Stomach (tissue), 9 donors: Measurements from ENCODE around the gene ITGA2. TPM values are rescaled to one million over a fixed set of nuclear protein-coding genes. Genes with fewer than 3 reads are reported as not detected.
A peak's percentile ranks its signal among the peaks of the same experiment; 100 is the strongest.

ENCODE experiments used
- DNase-seq, 2 donors: peaks; one replicate each; pipeline versions ENCODE4 v3.0.0 to v3.0.0-alpha.2; 2013 to 2019
- H3K27ac ChIP-seq, 5 donors: fragments of 200-600 bp in 4 of 5; sonication (generic) in 4 of 5; one replicate each; pipeline ENCODE4 v1.5.1; 2013 to 2019; ENCODE audit warnings: mild to moderate bottlenecking in 1 of 5, moderate library complexity in 1 of 5
- H3K27me3 ChIP-seq, 3 donors: fragments of 200-600 bp; sonication (generic); one replicate each; pipeline ENCODE4 v1.5.1; 2017 to 2019; ENCODE audit warnings: mixed run types in 1 of 3
- H3K36me3 ChIP-seq, 4 donors: fragments of 200-600 bp; sonication (generic); 1 replicate in 3 of 4; 2 replicates in 1 of 4; pipeline ENCODE4 v1.5.1; 2016 to 2019
- H3K4me1 ChIP-seq, 4 donors: fragments of 200-600 bp; sonication (generic); one replicate each; pipeline ENCODE4 v1.5.1; 2016 to 2019
- H3K4me3 ChIP-seq, 4 donors: fragments of 200-600 bp; sonication (generic) in 3 of 4; one replicate each; pipeline ENCODE4 v1.5.1; 2016 to 2019; ENCODE audit warnings: mild to moderate bottlenecking in 1 of 4
- H3K9me3 ChIP-seq, 4 donors: fragments of 200-600 bp; sonication (generic); one replicate each; pipeline ENCODE4 v1.5.1; 2016 to 2019
- CTCF ChIP-seq, 7 experiments: fragments of 450-650 bp in 4 of 7; fragments of 200-600 bp in 3 of 7; sonication (generic) in 3 of 7; IDR thresholded peaks; one replicate each; pipeline ENCODE4 v1.5.1; 2016 to 2019; ENCODE audit warnings: antibody characterized with exemption in 7 of 7, control low read depth in 2 of 7, mild to moderate bottlenecking in 1 of 7
- EP300 ChIP-seq: sonication (generic); formaldehyde crosslinking; IDR thresholded peaks from one replicate; pipeline ENCODE4 v1.6.1; 2017; ENCODE audit warnings: antibody characterized with exemption
- POLR2A ChIP-seq, 4 donors: fragments of 450-650 bp; IDR thresholded peaks; one replicate each; pipeline ENCODE4 v1.6.1; 2016; ENCODE audit warnings: antibody characterized with exemption in 4 of 4, control low read depth in 2 of 4, mild to moderate bottlenecking in 1 of 4, moderate library complexity in 1 of 4
- POLR2AphosphoS5 ChIP-seq, 3 donors: sonication (generic); formaldehyde crosslinking; IDR thresholded peaks; one replicate each; pipeline ENCODE4 v1.6.1; 2016; ENCODE audit warnings: antibody characterized with exemption in 3 of 3
- WGBS, 5 donors: extraction: QIAGEN DNeasy Blood & Tissue Kit in 3 of 5; methylation state at CpG; one replicate each; pipeline versions ENCODE4 v1.1.5 to v1.1.7; 2013 to 2018; 5-methylcytosine and 5-hydroxymethylcytosine counted together
- intact Hi-C: fragments of 100-400 bp; cut with DNase I; formaldehyde crosslinking; loops from one replicate; pipeline ENCODE4 v1.15.1; 2023; ENCODE audit warnings: low total_unique reads
- polyA plus RNA-seq, 3 donors: library from polyadenylated mRNA; stranded (reverse); fragments of 200-250 nt; gene quantifications; one replicate each; pipeline ENCODE4 v1.2.3, GENCODE V29; 2013
- total RNA-seq, 5 donors: library from RNA; depleted of rRNA; stranded (reverse); fragments of >200 nt; gene quantifications; one replicate each; pipeline versions ENCODE4 v1.1.0 to v1.2.3, GENCODE V29; 2014 to 2016
- donor health status: healthy with polysubstance abuse.
- donor health status: Bipolar disorder and iron deficiency.
- donor health status: healthy.

The ITGA2 gene
- total and polyA plus RNA-seq, 8 donors: 0.58 to 8.3 (median 3.3) TPM

- Histone ChIP-seq H3K9me3 (no peaks in the 10 kb centered on the region), H3K27ac (no peak overlapping the region), H3K4me3 (no peak overlapping the region), H3K4me1 (peaks cover 0 to 43% (median 23%) of the 10 kb centered on the region in 4 donors), H3K27me3 (no peaks in the 10 kb centered on the region), H3K36me3 (peaks cover 6 to 47% (median 37%) of the 10 kb centered on the region in 4 donors)
- WGBS, 5 donors: 71 to 95% (median 86%) methylated on average over 5 of the region's 5 CpGs
- no peak for TF ChIP-seq POLR2A (IDR thresholded peaks at IDR 0.05)
- TF ChIP-seq CTCF (IDR thresholded peaks at IDR 0.05): no peak
- no peak for TF ChIP-seq POLR2AphosphoS5 (IDR thresholded peaks at IDR 0.05)
- TF ChIP-seq EP300: no peak
- intact Hi-C loops: no loop called here
- no peak for DNase-seq
Observed at GRCh38 chr5:53105611-53106300, 116.6 kb downstream of the ITGA2 start.

GRCh38 chr5:53109056-53109442 is 119.9 kb downstream of the ITGA2 start:
- peak in 1 of 2 donors; percentile 59 for DNase-seq
- peaks cover 0 to 47% (median 24%) of the 10 kb centered on the region in 4 donors for H3K4me1 ChIP-seq
- peaks cover 0 to 16% (median 7%) of the 10 kb centered on the region in 4 donors for H3K36me3 ChIP-seq
- H3K27ac ChIP-seq: peak overlapping the region; percentile 83 to 93 (median 86)
- H3K27me3 ChIP-seq: no peaks in the 10 kb centered on the region
- intact Hi-C loops: no loop called here
- no peak for TF ChIP-seq POLR2A (IDR thresholded peaks at IDR 0.05)
- TF ChIP-seq POLR2AphosphoS5 (IDR thresholded peaks at IDR 0.05): no peak
- no peak for TF ChIP-seq EP300
- TF ChIP-seq CTCF (IDR thresholded peaks at IDR 0.05): no peak
- no peaks in the 10 kb centered on the region for H3K9me3 ChIP-seq
- peak overlapping the region; percentile 78 to 82 (median 80) for H3K4me3 ChIP-seq
- WGBS, 5 donors: 0 to 2% (median 1%) methylated on average over 11 of the region's 11 CpGs

DNA sequence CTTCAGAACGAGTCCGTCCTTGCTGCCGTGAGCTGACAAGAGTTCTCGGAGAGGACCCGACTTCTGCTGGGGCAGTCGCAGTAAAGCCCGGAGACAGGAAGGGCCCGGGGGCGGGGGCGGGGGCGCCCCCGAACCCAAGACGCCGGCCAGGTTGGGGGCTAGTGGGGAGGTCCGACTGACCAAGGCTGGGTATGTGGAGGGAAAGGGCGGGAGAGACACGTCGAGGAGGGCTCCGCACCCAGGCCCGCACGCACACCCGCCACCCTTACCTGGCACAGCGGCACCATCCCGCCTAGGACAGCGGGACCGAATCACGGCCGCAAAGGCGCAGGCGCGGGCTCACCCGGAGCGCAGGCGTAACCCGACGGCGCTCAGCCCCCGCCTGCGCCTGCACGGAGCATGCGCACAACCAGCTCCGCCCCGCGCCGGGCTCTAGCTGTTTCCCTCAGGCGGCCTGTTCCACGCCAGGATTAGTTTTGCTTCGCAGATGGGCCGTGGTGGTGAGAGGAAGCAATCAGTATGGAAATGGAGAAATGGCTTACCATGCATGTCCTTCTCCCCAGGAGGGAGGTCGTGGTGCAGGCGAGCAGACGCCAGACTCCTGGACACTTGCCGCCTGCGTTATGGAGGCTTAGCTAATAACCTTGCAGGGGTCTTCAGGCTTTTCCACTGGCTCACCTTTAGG is 120.4 kb downstream of the ITGA2 start, which contains the start of gene MOCS2:
MOCS2 (minus strand) TSS at position 315 of the 685 bp plus-strand sequence. CDS start 2,583 bp downstream, outside the sequence.
- peaks cover 0 to 47% (median 24%) of the 10 kb centered on the region in 4 donors for H3K4me1 ChIP-seq
- intact Hi-C loops: no loop called here
- H3K27me3 ChIP-seq: no peaks in the 10 kb centered on the region
- peaks cover 0 to 14% (median 4%) of the 10 kb centered on the region in 4 donors for H3K36me3 ChIP-seq
- H3K27ac ChIP-seq: peak within 1 kb of the TSS; percentile 83 to 93 (median 86)
- DNase-seq: peak; percentile 94 to 98
- no peaks in the 10 kb centered on the region for H3K9me3 ChIP-seq
- peak within 1 kb of the TSS; percentile 78 to 82 (median 80) for H3K4me3 ChIP-seq
- peak; percentile 58 to 92 (median 77) for TF ChIP-seq POLR2AphosphoS5 (IDR thresholded peaks at IDR 0.05)
- peak in 1 of 4 donors; percentile 44 for TF ChIP-seq POLR2A (IDR thresholded peaks at IDR 0.05)
- no peak for TF ChIP-seq EP300
- no peak for TF ChIP-seq CTCF (IDR thresholded peaks at IDR 0.05)
- WGBS, 5 donors: 0 to 2% (median 1%) methylated on average over 20 to 54 of the region's 54 CpGs

DNA sequence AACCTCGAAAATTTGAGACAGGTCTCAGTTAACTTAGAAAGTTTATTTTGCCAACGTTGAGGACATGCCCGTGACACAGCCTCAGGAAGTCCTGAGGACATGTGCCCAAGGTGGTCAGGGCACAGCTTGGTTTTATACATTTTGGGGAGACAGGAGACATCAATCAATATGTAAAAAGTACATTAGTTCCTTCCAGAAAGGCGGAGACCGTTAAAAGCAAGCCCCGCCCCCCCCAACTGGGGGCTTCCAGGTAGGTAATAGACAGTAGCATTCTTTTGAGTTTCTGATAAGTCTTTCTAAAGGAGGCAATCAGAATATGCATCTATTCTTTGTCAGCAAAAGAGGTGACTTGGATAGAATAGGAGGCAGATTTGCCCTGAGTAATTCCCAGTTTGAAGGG is 121.0 kb downstream of the ITGA2 start:
- no peak for TF ChIP-seq POLR2A (IDR thresholded peaks at IDR 0.05)
- no peak for TF ChIP-seq CTCF (IDR thresholded peaks at IDR 0.05)
- no peak for TF ChIP-seq POLR2AphosphoS5 (IDR thresholded peaks at IDR 0.05)
- no peak for TF ChIP-seq EP300
- Histone ChIP-seq H3K27me3 (no peaks in the 10 kb centered on the region), H3K9me3 (no peaks in the 10 kb centered on the region), H3K27ac (peak overlapping the region; percentile 83 to 93 (median 86)), H3K4me3 (peak overlapping the region; percentile 78 to 82 (median 80)), H3K4me1 (peaks cover 0 to 47% (median 24%) of the 10 kb centered on the region in 4 donors), H3K36me3 (peaks cover 0 to 9% (median 1%) of the 10 kb centered on the region in 4 donors)
- 7 to 16% (median 16%) methylated on average over 6 of the region's 6 CpGs for WGBS, 5 donors
- intact Hi-C loops: no loop called here
- no peak for DNase-seq
